ENCODE measurements around the gene COPRS. TPM values are rescaled to one million over a fixed set of nuclear protein-coding genes. Genes with fewer than 3 reads are reported as not detected.

Gene COPRS
- 10 to 100 TPM; 15.9 to 23.6 TPM for total RNA-seq
- long read RNA-seq, transcript COPRS-201 (4 exons, 968 nt) = major isoform, 14 of 14 reads
- long read RNA-seq, partial matches to known transcripts = 0 of 14 reads
- long read RNA-seq, other reads (novel, unspliced or antisense) = 0 of 14 reads

- peak; percentile 86 to 90 for DNase-seq
- ATAC-seq = peak; percentile 94
- intact Hi-C loops (cut with DNase I, micrococcal nuclease) = no loop called here
Measured at GRCh38 chr17:31858642-31859486, at the start of gene COPRS. TSS of gene COPRS (minus strand) at chr17:31859244. CDS start at chr17:31859199, 45 bp downstream.

GRCh38 chr17:31908386-31908785, 49.3 kb upstream of the COPRS start:
- intact Hi-C loops (cut with DNase I, micrococcal nuclease) = no loop called here
- DNase-seq (no peak), ATAC-seq (peak; percentile 25)

GRCh38 chr17:31907342-31907962, 48.4 kb upstream of the COPRS start:
- ATAC-seq (peak; percentile 27), DNase-seq (peak in 1 of 2 donors; percentile 46)
- intact Hi-C loops (cut with DNase I, micrococcal nuclease) = no loop called here

- DNase-seq (no peak), ATAC-seq (no peak)
- intact Hi-C loops (cut with DNase I, micrococcal nuclease) = no loop called here
Measured at GRCh38 chr17:31903401-31903800, 44.4 kb upstream of the COPRS start.

GRCh38 chr17:31902693-31903092, 43.6 kb upstream of the COPRS start:
- ATAC-seq (no peak), DNase-seq (no peak)
- intact Hi-C loops (cut with DNase I, micrococcal nuclease) = no loop called here

GRCh38 chr17:31900877-31901276, 41.8 kb upstream of the COPRS start:
- no peak for DNase-seq
- ATAC-seq = peak; percentile 46
- intact Hi-C loops (cut with DNase I, micrococcal nuclease) = no loop called here

- intact Hi-C loops (cut with DNase I, micrococcal nuclease) = no loop called here
- no peak for ATAC-seq
- no peak for DNase-seq
Measured at GRCh38 chr17:31888124-31888523, 29.1 kb upstream of the COPRS start.

- intact Hi-C loops (cut with DNase I, micrococcal nuclease) = no loop called here
- ATAC-seq (no peak), DNase-seq (no peak)
Measured at GRCh38 chr17:31882571-31882970, 23.5 kb upstream of the COPRS start.

- DNase-seq = no peak
- no peak for ATAC-seq
- intact Hi-C loops (cut with DNase I, micrococcal nuclease) = no loop called here
Measured at GRCh38 chr17:31880311-31880710, 21.3 kb upstream of the COPRS start.

GRCh38 chr17:31878703-31879073, 19.6 kb upstream of the COPRS start:
- ATAC-seq = no peak
- DNase-seq = no peak
- intact Hi-C loops (cut with DNase I, micrococcal nuclease) = no loop called here

GRCh38 chr17:31877911-31878702, 19.1 kb upstream of the COPRS start:
- intact Hi-C loops (cut with DNase I, micrococcal nuclease) = no loop called here
- DNase-seq (no peak), ATAC-seq (no peak)

- DNase-seq (no peak), ATAC-seq (no peak)
- intact Hi-C loops (cut with DNase I, micrococcal nuclease) = no loop called here
Measured at GRCh38 chr17:31877341-31877740, 18.3 kb upstream of the COPRS start.

GRCh38 chr17:31875081-31875480, 16.0 kb upstream of the COPRS start:
- intact Hi-C loops (cut with DNase I, micrococcal nuclease) = no loop called here
- ATAC-seq (no peak), DNase-seq (no peak)

- no peak for DNase-seq
- ATAC-seq = no peak
Measured at GRCh38 chr17:31869797-31870568, 10.9 kb upstream of the COPRS start.

GRCh38 chr17:31869031-31869430, 10.0 kb upstream of the COPRS start:
- DNase-seq (no peak), ATAC-seq (no peak)
- intact Hi-C loops (cut with DNase I, micrococcal nuclease) = no loop called here

More at GRCh38 chr17:31869797-31870568, 10.9 kb upstream of the COPRS start:
- intact Hi-C loops (cut with DNase I, micrococcal nuclease) = no loop called here

- ATAC-seq (no peak), DNase-seq (no peak)
- intact Hi-C loops (cut with DNase I, micrococcal nuclease) = no loop called here
Measured at GRCh38 chr17:31859487-31860008, 504 bp upstream of the COPRS start.

- DNase-seq (no peak), ATAC-seq (peak; percentile 41)
- intact Hi-C loops (cut with DNase I, micrococcal nuclease) = no loop called here
Measured at GRCh38 chr17:31857920-31858641, 963 bp downstream of the COPRS start.

GRCh38 chr17:31856750-31857149, 2.3 kb downstream of the COPRS start:
- ATAC-seq (no peak), DNase-seq (no peak)
- intact Hi-C loops (cut with DNase I, micrococcal nuclease) = no loop called here

All from left colon (tissue), 2 donors.